K562 (cell line): Measurements from ENCODE around the gene GOLGA2. TPM values are rescaled to one million over a fixed set of nuclear protein-coding genes. Genes with fewer than 3 reads are reported as not detected.

ENCODE experiments used
- ASH1L ChIP-seq: fragments of 450-650 bp; IDR thresholded peaks from 2 replicates; pipeline ENCODE4 v1.6.1; 2018; ENCODE audit warnings: borderline replicate concordance, mild to moderate bottlenecking, low read depth; ENCODE audit not compliant: partially characterized antibody
- BCOR ChIP-seq: fragments of 450-650 bp; IDR thresholded peaks from 2 replicates; pipeline ENCODE4 v1.6.1; 2016
- BDP1 ChIP-seq: IDR thresholded peaks from 3 replicates; pipeline ENCODE4 v1.6.1; 2011; ENCODE audit not compliant: insufficient read length, insufficient read depth
- DIDO1 ChIP-seq: fragments of 450-650 bp; IDR thresholded peaks from 2 replicates; pipeline ENCODE4 v1.6.1; 2016; ENCODE audit warnings: low read depth, missing biosample characterization, missing genetic modification characterization
- GATA2 ChIP-seq: sonication (generic); formaldehyde crosslinking; IDR thresholded peaks from 2 replicates; pipeline ENCODE4 v1.4.0; 2020; ENCODE audit warnings: mild to moderate bottlenecking, missing genetic modification reagents
- KDM5B ChIP-seq: fragments of 200-600 bp; sonication (generic); IDR thresholded peaks from 2 replicates; pipeline ENCODE4 v1.6.1; 2012; ENCODE audit warnings: low read depth, mild to moderate bottlenecking, moderate library complexity, low read length, control low read depth, inconsistent platforms; ENCODE audit not compliant: insufficient replicate concordance
- MYBL2 ChIP-seq, 2 experiments: fragments of 450-650 bp in 1 of 2; sonication (generic) in 1 of 2; formaldehyde crosslinking in 1 of 2; IDR thresholded peaks; 2 replicates each; pipeline versions ENCODE4 v1.6.1 to v1.8.1; 2017 to 2022; ENCODE audit warnings: borderline replicate concordance in 1 of 2, inconsistent platforms in 1 of 2, low read depth in 1 of 2, mild to moderate bottlenecking in 1 of 2, missing genetic modification reagents in 1 of 2, moderate library complexity in 1 of 2
- NFXL1 ChIP-seq: fragments of 450-650 bp; formaldehyde crosslinking; IDR thresholded peaks from 2 replicates; pipeline ENCODE4 v1.4.0; 2021; ENCODE audit warnings: mild to moderate bottlenecking
- THRAP3 ChIP-seq: fragments of 450-650 bp; IDR thresholded peaks from 2 replicates; pipeline ENCODE4 v1.6.1; 2016; ENCODE audit warnings: mild to moderate bottlenecking, inconsistent platforms, borderline replicate concordance
- ZNF212 ChIP-seq: fragments of 450-650 bp; formaldehyde crosslinking; IDR thresholded peaks from 2 replicates; pipeline ENCODE4 v1.4.0; 2020; ENCODE audit warnings: mild to moderate bottlenecking
- ZNF263 ChIP-seq: sonication (generic); formaldehyde crosslinking; IDR thresholded peaks from 2 replicates; pipeline ENCODE4 v1.8.0; 2022; ENCODE audit warnings: mild to moderate bottlenecking, missing genetic modification reagents, borderline replicate concordance
- ZNF282 ChIP-seq: sonication (generic); formaldehyde crosslinking; IDR thresholded peaks from 2 replicates; pipeline ENCODE4 v1.8.1; 2023; ENCODE audit warnings: missing genetic modification reagents
- ZNF324 ChIP-seq: fragments of 250-450 bp; sonication (Bioruptor Pico); IDR thresholded peaks from 2 replicates; pipeline ENCODE4 v1.4.0; 2020; ENCODE audit warnings: mild to moderate bottlenecking
- ZNF551 ChIP-seq: fragments of 250-450 bp; sonication (Bioruptor Pico); IDR thresholded peaks from 2 replicates; pipeline ENCODE4 v1.5.0; 2021; ENCODE audit warnings: mild to moderate bottlenecking, moderate library complexity
- polyA plus RNA-seq, 8 experiments: library from polyadenylated mRNA; depleted of rRNA in 4 of 8; stranded (reverse) in 5 of 8; unstranded in 3 of 8; fragments of >200 nt; fragmentation: Nextera tagmentation in 2 of 8; fragmentation: Illumina TruSeq in 1 of 8; extraction: Ambion mirVana in 2 of 8; extraction: Trizol in 1 of 8; gene quantifications; 2 replicates each; pipeline versions ENCODE4 v1.2.1 to v1.2.3, GENCODE V29; 2011 to 2014; ENCODE audit warnings: inconsistent platforms in 1 of 8, missing spikeins in 1 of 8
- total RNA-seq, 7 experiments: library from RNA; depleted of rRNA in 6 of 7; stranded (reverse); fragments of >200 nt in 6 of 7; fragmentation: Illumina TruSeq in 2 of 7; extraction: Trizol in 2 of 7; gene quantifications; 2 replicates each; pipeline versions ENCODE4 v1.2.1 to v1.2.3, GENCODE V29; 2011 to 2021; ENCODE audit warnings: low replicate concordance in 1 of 7
- TF ChIP-seq, protein P1 (sequence below): fragments of 200-600 bp; sonication (generic); IDR thresholded peaks from one replicate; pipeline ENCODE4 v1.6.1; 2012; ENCODE audit warnings: mild to moderate bottlenecking, low read depth, low read length, inconsistent platforms
- TF ChIP-seq, protein P2 (sequence below): sonication (generic); formaldehyde crosslinking; IDR thresholded peaks from 2 replicates; pipeline ENCODE4 v1.8.0; 2022; ENCODE audit warnings: mild to moderate bottlenecking, low read depth, missing genetic modification reagents

Gene GOLGA2
- total and polyA plus RNA-seq, 9 of the 15 experiments (the other 6 are each of a cell fraction or from before 2014, with no cell fraction given) = 15.7 to 138 (median 76.0) TPM

DNA sequence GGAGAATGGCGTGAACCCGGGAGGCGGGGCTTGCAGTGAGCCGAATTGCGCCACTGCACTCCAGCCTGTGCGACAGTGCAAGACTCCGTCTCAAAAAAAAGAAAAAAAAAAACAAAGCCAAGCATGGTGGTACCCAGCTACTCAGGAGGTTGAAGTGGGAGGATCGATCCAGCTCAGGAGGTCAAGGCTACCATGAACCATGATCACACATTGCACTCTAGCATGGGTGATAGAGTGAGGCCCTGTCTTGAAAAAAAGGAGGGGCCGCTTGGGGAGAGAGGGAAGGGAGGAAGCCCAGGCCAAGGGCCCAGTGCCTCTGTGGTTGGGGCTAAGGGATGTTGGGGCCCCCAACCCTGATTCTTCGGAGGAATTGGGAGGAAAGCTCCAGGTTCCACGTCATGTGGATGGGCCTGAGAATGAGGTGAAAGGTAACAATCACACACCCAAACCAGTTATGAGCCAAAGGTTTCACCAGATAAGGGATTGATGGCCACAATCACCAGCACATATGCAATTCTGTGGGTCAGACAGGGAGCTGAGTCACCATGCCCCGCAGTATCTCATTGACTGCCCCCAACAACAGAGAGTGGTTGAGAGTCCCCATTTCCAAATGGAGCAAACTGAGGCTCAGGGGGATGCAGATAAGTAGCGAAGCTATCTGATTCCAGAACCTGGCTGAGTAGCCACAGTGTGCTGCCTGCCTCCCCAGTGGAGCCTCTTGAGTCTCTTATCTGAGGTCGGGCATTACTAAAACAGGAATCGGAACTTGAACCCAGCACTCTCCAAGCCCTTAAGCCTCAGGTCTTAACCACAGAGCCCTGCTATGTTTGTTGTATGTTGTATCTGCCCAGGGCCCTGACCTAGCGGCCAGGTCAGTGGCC is 20.8 kb upstream of the GOLGA2 start (continued):
- TF ChIP-seq, protein P1, sequence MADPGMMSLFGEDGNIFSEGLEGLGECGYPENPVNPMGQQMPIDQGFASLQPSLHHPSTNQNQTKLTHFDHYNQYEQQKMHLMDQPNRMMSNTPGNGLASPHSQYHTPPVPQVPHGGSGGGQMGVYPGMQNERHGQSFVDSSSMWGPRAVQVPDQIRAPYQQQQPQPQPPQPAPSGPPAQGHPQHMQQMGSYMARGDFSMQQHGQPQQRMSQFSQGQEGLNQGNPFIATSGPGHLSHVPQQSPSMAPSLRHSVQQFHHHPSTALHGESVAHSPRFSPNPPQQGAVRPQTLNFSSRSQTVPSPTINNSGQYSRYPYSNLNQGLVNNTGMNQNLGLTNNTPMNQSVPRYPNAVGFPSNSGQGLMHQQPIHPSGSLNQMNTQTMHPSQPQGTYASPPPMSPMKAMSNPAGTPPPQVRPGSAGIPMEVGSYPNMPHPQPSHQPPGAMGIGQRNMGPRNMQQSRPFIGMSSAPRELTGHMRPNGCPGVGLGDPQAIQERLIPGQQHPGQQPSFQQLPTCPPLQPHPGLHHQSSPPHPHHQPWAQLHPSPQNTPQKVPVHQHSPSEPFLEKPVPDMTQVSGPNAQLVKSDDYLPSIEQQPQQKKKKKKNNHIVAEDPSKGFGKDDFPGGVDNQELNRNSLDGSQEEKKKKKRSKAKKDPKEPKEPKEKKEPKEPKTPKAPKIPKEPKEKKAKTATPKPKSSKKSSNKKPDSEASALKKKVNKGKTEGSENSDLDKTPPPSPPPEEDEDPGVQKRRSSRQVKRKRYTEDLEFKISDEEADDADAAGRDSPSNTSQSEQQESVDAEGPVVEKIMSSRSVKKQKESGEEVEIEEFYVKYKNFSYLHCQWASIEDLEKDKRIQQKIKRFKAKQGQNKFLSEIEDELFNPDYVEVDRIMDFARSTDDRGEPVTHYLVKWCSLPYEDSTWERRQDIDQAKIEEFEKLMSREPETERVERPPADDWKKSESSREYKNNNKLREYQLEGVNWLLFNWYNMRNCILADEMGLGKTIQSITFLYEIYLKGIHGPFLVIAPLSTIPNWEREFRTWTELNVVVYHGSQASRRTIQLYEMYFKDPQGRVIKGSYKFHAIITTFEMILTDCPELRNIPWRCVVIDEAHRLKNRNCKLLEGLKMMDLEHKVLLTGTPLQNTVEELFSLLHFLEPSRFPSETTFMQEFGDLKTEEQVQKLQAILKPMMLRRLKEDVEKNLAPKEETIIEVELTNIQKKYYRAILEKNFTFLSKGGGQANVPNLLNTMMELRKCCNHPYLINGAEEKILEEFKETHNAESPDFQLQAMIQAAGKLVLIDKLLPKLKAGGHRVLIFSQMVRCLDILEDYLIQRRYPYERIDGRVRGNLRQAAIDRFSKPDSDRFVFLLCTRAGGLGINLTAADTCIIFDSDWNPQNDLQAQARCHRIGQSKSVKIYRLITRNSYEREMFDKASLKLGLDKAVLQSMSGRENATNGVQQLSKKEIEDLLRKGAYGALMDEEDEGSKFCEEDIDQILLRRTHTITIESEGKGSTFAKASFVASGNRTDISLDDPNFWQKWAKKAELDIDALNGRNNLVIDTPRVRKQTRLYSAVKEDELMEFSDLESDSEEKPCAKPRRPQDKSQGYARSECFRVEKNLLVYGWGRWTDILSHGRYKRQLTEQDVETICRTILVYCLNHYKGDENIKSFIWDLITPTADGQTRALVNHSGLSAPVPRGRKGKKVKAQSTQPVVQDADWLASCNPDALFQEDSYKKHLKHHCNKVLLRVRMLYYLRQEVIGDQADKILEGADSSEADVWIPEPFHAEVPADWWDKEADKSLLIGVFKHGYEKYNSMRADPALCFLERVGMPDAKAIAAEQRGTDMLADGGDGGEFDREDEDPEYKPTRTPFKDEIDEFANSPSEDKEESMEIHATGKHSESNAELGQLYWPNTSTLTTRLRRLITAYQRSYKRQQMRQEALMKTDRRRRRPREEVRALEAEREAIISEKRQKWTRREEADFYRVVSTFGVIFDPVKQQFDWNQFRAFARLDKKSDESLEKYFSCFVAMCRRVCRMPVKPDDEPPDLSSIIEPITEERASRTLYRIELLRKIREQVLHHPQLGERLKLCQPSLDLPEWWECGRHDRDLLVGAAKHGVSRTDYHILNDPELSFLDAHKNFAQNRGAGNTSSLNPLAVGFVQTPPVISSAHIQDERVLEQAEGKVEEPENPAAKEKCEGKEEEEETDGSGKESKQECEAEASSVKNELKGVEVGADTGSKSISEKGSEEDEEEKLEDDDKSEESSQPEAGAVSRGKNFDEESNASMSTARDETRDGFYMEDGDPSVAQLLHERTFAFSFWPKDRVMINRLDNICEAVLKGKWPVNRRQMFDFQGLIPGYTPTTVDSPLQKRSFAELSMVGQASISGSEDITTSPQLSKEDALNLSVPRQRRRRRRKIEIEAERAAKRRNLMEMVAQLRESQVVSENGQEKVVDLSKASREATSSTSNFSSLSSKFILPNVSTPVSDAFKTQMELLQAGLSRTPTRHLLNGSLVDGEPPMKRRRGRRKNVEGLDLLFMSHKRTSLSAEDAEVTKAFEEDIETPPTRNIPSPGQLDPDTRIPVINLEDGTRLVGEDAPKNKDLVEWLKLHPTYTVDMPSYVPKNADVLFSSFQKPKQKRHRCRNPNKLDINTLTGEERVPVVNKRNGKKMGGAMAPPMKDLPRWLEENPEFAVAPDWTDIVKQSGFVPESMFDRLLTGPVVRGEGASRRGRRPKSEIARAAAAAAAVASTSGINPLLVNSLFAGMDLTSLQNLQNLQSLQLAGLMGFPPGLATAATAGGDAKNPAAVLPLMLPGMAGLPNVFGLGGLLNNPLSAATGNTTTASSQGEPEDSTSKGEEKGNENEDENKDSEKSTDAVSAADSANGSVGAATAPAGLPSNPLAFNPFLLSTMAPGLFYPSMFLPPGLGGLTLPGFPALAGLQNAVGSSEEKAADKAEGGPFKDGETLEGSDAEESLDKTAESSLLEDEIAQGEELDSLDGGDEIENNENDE = no peak
- TF ChIP-seq ZNF282 (CRISPR knock-in tag) = no peak
- no peak for TF ChIP-seq DIDO1
- TF ChIP-seq, protein P2, sequence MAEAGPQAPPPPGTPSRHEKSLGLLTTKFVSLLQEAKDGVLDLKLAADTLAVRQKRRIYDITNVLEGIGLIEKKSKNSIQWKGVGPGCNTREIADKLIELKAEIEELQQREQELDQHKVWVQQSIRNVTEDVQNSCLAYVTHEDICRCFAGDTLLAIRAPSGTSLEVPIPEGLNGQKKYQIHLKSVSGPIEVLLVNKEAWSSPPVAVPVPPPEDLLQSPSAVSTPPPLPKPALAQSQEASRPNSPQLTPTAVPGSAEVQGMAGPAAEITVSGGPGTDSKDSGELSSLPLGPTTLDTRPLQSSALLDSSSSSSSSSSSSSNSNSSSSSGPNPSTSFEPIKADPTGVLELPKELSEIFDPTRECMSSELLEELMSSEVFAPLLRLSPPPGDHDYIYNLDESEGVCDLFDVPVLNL (CRISPR knock-in tag) = no peak
- TF ChIP-seq ASH1L = no peak
- no peak for TF ChIP-seq THRAP3
- TF ChIP-seq ZNF551 = no peak
- TF ChIP-seq KDM5B = no peak
- no peak for TF ChIP-seq NFXL1 (CRISPR knock-in tag)
- no peak for TF ChIP-seq BCOR
- no peak for TF ChIP-seq GATA2
- TF ChIP-seq ZNF324 (CRISPR knock-in tag) = no peak
- TF ChIP-seq MYBL2 (IDR thresholded peaks at IDR 0.05; ENCODE audit: low read depth) = no peak
- no peak for TF ChIP-seq MYBL2 (CRISPR knock-in tag; IDR thresholded peaks at IDR 0.05; ENCODE audit: borderline replicate concordance)
- TF ChIP-seq ZNF212 (CRISPR knock-in tag) = no peak
- TF ChIP-seq BDP1 = no peak
- no peak for TF ChIP-seq ZNF263 (CRISPR knock-in tag)
